H4 (cell line): ENCODE data around the gene DYNLT5. TPM values are rescaled to one million over a fixed set of nuclear protein-coding genes. Genes with fewer than 3 reads are reported as not detected.
"Not testable (repeated sequence)": the region's sequence is repeated elsewhere in the genome, so short reads cannot be mapped to it uniquely, and the experiment has no call there.

Source experiments
- DNase-seq: peaks from one replicate; pipeline ENCODE4 v3.0.0-alpha.2; 2015; ENCODE audit warnings: low spot score
- total RNA-seq: library from RNA; depleted of rRNA; stranded (reverse); fragments of >200 nt; shearing (Covaris generic); gene quantifications from 2 replicates; pipeline ENCODE4 v1.2.3, GENCODE V29; 2014

DYNLT5 gene
- total RNA-seq, 1 experiment from 2014 or later = not detected

DNA sequence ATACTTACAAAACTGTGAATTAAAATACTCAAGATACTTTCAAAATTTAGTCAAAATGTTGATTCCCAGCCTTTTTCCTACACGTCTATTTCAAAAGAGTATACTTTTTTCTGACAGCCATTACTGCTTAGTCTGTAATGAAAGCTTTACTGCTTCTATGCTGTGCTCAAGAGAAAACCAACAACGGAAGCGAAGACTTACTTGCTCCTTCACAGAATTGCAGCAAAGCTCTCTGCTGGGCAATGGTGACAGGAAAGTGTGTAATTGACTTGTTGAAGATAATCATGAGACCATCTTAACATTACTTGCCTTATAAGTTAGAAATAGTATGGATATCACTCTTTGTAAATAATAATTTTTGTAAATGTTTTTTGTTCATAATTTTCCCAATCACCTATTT lies 1.7 kb upstream of the DYNLT5 start:
- DNase-seq = no peak

DNA sequence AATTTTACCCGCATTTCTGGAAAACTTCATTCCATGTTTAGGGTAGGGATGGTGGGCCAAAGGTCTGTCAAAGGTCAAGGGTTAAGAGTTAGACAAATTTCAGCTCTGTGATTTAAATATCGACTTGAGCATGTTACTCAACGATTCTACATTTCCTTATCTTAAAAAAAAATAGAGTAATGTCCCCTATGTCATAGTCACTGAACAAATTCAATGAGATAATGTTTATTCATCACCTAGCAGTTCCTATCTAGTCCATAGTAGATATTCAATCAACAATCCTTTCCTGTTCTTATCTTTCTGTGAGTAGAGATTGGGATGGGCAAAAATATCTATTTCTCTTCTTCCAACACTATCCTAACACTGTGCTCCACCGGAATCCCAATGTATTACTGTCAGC lies 1.1 kb upstream of the DYNLT5 start:
- DNase-seq = no peak

DNA sequence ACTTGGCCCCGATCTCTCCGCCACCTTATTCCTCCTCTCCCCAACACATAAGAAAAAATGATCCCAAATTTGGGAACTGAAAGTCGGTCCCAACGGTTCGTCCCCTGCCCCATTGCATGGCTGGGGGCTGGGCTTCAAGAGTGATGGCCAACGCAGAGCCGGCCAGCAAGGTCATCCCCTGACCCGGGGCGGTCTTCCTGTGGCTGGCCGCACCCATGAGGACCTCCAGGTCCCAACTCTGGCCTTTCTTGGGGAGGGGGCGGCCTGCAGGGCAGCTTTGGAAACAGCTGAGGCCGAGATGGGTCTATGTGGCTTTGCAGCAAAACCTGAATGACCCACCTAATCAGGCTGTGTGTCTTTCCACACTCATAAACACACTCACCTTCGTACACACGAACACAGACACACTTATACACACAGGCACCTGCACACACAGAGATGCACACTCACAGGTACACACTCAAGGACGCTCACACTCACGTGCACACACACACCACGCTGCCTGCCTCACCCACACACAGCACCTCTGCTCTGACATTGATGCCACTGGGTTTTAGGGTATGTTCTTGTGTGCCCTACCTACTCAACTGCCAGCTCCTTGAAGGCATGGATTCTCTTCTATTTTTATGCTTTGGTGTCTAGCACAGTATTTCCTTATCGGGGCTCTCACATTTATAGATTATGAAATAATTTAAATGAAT lies 562 bp downstream of the DYNLT5 start:
- DNase-seq = no peak

DNA sequence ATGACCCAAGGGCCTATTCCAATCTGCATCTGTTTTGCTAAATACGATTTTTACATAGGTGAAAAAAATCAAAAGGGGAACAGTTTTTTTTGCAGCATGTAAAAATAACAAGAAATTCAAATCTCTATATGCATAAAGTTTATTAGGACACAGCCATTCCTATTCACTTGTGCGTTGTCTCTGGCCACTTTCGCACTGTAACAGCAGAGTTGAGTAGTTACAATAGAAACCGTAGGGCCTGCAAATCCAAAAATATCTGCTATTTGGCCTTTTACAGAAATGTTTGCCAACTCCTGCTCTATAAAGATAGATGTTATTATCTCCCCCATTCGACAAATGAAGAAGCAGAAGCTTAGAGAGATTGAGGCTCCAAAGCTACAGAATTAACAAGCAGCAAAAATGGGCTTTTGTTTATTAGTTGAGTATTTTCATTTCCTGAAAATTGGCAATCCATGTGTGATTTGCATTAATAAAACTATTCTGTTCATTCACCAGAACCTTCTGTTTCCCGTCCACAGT lies 5.5 kb downstream of the DYNLT5 start:
- DNase-seq = no peak

DNA sequence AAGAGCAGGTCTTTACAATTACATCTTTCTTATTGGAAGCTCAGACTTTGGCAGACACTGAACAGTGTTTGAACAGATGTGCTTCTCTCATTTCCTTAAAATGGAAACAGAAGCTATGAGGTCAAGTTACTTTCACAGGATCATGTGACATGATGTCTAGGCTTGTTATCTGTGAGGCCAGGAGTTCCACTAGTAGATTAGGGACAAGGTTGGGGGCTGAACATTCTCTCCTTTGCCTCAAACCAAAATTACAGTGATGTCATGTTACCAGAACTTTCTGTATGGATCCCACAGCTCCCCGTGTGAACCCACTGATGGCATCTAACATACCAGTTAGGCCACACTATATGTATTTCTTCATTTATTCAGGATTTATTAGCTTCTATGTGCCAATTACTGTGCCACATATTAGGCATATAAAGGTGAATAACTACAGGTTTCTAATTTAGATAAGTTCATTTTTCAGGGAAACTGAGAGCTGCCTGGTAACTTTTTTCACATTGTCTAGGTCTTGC lies 6.0 kb downstream of the DYNLT5 start:
- DNase-seq = no peak

DNA sequence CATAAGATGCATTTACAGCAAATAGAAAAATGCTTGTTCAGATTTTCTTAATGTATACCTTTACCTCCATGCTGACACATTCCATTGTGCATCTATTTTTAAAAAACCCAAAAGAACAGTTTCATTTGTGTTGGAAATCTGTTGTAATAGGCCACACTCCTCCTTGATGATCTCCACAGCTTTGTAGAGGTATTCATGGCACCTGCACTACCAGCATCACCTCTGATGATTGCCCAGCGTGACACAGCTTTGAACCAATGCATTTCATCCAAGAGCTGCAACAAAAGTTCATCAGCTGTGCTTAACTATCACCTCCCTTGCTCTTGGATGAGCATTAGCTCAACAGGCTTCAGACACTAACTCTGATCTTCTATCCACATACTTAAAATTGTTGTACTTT lies 8.2 kb downstream of the DYNLT5 start:
- no peak for DNase-seq

DNA sequence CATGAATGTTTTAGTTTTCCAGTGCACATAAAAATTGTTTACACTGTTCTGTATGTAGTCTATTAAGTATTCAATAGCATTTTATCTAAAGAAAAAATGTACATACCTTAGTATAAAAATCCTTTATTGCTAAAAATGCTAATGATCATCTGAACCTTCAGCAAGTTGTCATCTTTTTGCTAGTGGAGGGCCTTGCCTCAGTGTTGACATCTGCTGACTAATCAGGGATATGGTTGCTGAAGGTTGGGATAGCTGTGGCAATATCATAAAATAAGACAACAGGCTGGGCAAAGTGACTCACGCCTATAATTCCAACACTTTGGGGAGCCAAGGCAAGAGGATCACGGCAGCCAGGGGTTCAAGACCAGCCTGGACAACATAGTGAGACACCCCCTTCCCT lies 9.0 kb downstream of the DYNLT5 start:
- DNase-seq = no peak

DNA sequence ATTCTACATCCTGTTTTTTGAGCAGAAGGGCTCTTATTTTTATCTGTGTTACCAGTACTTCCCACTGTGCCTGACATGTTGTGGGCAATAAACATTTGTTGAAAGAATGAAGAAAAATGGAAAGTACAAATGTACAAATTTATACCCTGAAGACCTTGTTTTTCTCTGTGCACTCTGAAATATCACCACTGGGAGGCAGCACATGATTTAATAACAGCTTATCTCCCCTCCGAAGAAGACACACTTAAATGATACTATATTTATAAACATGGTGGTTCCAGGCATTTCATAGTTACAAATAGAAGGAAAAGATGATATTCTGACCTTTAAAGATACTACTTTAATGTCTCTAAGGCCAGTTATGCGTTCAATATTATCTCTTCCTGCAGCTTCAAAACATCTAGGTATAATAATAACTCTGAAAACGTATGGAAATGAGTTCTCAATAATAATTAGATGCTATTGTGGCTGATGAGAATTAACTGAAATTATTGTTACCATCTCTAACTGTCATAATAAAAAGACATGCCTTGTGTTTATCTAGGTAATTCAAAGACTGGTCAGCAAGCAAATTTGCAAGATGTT lies 12.8 kb downstream of the DYNLT5 start:
- DNase-seq = peak; percentile 43

DNA sequence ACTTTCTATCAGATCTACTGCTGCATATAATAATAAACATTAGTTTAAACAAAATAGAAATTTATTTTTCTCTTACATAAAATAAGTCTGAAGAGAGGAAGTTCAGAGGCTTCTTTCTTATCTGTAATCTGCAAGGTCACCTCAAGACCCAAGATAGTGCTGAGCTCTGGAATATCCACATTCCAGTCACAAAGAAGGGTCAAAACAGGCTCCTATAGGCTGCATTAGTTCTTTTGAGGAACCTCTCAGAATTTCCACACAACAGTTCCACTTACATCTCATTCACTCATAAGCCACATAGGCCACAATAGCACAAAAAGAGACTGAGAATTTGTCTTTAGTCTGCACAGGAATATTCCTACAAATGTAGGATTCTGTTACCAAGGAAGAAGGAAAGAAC lies 15.4 kb downstream of the DYNLT5 start:
- DNase-seq = no peak

DNA sequence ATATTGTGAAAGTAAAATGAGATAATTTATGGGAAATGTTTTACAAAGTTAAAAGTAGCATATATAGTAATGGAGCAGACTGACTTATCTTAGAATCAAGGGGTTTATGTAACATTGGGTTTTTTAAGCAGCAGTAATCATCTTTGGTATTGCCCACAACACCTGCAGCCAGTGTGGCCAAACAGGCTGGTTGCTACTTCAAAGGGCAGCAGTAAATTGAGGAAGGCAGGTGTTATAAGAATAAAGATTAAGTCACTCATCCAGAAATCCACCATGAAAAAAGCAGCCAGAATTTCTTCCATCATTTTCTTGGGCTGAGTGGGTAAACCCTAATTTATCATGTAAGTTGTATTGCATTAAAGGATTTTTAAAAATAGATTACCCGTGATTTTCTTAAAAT lies 16.7 kb downstream of the DYNLT5 start:
- no peak for DNase-seq

DNA sequence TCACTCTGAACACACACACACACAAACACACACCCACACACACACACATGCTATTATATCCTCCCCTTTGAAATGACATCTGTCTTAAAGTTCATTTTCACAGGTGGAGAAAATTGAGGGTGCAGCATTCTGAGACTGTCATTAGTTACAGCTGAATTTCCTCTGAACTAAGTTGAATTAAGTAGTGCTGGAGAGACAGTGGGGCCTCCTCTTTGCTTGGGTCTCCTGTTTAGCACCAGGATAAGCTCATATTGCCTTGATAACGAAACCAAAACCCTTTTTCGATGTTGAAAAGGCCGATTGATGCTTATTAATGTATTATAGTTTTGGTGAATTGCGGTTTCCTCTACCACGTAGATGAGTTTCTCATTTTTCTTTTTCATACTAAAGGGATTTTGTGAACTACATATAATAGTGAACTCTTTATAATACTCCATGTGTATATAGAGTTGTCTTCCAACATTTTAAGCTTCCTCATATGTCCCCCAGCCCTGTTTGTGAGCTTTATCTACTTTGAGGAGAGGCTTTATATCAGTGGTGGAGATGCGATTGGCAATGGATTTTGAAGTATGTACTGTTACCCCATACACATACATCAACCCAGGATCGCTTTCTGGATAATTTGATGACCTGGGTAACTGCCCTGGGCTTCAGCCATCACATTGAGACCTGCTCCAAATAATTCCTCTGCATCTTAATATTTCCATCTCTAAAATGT lies 17.4 kb downstream of the DYNLT5 start:
- DNase-seq = no peak

DNA sequence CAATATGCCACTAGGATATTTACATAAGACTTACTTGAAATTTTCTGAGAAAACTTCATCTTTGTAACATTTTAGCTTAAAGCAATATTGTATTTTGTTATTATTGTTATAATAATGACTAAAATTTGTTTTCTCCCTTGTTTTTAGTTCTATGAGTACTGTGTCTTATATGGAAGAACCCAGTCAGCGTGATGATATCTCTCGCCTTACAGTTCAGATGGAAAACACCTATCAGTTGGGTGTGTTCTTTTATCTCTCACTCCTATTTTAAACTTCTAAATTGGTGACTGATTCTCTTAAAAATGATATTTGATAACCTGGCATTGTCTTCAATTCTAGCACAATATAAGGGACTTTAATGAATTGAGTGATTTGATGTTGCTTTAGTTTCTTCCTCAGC lies 18.0 kb downstream of the DYNLT5 start:
- no peak for DNase-seq

DNA sequence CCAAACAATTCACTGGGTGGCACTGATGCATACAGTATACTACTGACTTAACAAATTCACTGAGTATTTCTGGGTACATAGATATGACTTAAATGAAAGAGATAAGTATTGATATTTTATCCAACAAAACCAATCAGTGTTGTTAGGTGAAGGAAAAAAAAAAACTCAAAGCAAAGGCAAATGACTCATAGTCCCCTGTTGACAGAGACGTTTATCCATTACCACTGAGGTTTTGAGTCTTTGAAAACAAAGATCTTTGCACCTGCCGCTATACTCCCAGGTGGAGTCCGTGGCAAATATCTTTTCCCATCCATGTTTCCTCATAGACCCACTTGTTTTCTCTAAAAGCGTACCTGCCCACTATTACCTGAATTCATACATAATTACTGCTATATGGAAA lies 18.4 kb downstream of the DYNLT5 start:
- DNase-seq = no peak

DNA sequence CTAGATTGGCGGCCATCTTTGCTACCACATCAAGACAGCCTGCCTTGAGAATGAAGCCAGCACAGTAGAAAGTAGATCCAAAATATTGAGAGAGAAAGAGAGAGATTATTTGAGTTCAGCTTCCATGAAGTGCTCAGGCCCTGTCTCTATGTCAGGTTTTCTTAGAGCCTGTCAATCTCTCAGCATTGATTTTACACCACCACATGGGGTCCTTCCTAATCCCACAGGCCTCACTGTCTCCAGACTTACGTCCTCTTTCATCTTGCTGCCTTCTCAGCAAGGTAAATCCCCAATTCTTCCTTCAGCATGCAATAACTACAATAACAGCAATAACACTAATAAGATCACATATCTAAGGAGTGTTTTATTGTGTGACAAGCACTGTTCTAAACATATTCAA lies 21.0 kb downstream of the DYNLT5 start:
- no peak for DNase-seq

DNA sequence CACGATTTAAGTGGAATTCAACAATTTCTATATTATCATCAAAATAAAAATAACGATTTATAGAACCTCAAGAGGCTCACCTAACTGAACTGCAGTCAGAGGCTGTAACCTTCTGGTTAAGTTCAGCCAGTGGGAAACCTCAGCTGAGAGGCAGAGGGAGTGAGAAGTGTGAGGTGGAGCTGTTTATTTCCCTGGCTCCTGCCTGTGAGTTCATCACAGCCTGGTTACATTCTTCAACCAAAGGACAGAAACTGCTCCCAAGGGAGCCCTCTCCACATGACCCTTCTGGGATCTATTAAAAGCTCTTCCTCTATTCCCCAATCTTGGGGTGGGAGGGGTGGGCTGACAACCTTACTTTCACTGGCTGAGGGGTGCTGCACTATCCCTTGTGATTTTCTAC lies 22.2 kb downstream of the DYNLT5 start:
- DNase-seq = no peak

DNA sequence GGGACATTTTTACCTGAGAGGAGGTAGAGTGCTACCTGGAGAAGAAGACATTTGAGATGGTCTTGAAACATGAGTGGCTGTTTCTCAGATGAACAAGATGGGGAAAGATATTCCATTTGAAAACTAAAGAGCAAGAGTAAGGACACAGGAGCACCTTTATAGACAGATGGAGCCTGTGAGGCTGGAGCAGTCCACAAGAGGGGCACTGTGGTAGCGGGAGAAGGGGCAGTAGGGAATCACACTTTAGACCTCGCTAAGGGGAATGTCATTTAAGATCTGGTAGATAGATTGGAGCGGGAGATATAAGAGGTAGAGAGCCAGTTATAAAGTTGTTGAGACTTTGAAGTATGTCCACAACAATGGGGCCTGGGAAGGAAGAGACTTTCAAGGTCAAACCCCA lies 23.4 kb downstream of the DYNLT5 start:
- no peak for DNase-seq

DNA sequence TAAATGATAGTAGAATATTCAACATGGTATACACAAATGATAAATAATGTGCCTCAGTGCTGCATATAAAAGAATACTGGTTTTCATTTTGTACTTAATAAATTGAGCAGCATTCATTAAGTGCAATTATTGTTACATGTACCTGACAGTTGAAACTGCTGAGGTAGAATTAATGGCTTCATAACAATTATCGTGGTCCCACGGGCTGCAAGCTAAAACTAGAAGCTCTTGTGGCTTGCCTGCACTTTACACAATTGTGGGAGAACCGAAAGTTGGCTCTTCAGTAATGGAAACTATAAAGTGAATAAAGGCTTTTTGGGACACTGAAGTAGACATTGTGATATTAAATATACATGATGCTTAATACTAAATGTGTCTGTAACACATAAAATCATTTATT lies 25.6 kb downstream of the DYNLT5 start:
- no peak for DNase-seq

DNA sequence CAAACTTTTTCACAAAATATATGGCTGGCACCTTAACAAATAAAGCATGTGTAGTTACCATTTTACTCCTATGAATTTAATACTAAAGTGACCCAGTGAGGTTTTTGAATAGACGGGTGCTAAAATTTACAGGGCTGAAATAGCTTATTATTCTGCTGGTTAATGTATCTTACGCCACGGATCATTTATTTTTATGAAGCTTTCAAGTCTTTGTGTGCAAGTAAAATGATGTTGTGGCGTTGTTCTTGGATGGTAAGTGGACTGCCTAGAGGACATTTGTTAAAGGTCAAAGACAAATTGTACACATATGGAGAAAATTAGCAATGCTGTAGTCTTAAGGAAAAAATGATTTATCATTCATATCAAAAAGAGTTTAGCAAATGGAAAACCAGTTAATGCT lies 26.0 kb downstream of the DYNLT5 start:
- DNase-seq = no peak

DNA sequence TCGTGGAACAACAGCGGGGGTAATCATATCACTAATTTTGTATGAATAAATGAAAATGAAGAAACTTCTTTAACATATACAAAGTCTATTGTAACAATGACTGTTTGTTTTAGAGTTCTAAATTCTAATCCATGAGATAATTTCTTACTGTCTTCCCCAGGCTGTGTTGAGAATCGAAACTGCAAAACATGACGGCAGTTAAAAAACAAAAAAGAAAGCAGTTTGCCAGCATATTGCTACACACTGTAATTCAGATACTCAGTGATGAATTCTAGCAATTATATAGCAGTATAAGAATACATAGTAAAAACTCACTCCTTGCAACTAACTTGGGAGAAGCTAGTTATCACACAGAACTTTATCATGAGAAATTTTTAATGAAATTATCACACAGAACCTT lies 26.7 kb downstream of the DYNLT5 start:
- no peak for DNase-seq

DNA sequence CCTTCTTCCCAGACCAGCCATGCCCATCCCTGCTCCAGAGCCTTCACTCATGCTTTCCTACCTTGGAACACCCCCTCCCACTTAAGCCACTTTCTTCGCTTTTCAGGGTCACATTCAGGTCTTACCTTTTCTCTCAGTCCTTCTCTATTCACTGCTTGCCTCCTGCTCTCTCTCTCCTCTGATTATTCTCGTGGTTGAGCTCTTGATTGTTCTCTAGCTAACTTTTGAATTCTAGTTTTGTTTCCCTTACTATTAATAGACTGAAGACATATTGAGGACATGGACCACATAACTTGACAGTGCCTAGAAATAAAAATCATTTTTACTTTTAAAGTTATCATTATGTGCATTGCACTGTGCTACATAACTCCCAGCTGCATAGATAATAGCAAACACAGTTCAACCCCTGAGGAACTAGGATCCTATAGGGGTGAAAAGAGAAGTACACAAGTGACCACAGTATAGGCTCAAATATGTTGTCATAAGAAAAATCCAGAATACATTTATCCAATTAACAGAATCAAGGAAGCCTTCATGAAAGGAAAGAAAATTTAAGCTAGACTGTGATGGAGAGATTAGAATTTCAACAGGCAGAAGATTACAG lies 27.3 kb downstream of the DYNLT5 start:
- no peak for DNase-seq

DNA sequence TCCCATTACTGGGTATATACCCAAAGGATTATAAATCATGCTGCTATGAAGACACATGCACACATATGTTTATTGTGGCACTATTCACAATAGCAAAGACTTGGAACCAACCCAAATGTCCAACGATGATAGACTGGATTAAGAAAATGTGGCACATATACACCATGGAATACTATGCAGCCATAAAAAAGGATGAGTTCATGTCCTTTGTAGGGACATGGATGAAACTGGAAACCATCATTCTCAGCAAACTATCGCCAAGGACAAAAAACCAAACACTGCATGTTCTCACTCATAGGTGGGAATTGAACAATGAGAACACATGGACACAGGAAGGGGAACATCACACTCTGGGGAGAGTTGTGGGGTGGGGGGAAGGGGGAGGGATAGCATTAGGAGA lies 33.5 kb downstream of the DYNLT5 start:
- DNase-seq = not testable (repeated sequence)

DNA sequence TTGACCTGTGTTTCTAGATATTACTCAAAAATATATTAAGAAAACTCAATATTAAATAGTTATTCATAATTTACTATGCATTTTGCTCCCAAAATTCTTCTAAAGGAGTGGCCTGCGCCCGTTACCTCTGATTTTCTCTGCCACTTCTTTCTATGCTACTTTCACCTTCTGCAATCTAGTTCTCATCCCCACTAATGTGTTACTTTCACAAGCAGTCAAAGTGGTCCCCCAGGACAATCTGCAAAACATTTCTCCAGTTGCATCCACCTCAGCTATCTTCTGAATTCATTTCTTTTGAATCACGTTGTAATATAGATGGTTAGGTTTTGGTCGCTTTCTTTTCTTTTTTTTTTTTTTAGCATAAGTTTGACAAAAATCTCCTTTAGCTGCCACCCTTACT lies 35.4 kb downstream of the DYNLT5 start:
- DNase-seq = no peak
